K562 (cell line): ENCODE data around the gene CHST1. TPM values are rescaled to one million over a fixed set of nuclear protein-coding genes. Genes with fewer than 3 reads are reported as not detected.
A peak's percentile ranks its signal among the peaks of the same experiment; 100 is the strongest.

Source experiments
- CREM ChIP-seq: IDR thresholded peaks from 2 replicates; pipeline ENCODE4 v1.6.1; 2014; ENCODE audit warnings: antibody characterized with exemption, low read depth
- CTBP1 ChIP-seq: fragments of 450-650 bp; IDR thresholded peaks from 2 replicates; pipeline ENCODE4 v1.6.1; 2016; ENCODE audit warnings: borderline replicate concordance
- GABPA ChIP-seq: fragments of 200-800 bp; sonication (Bioruptor generic); conservative IDR thresholded peaks from 2 replicates; pipeline ENCODE4 v1.6.1; 2016; ENCODE audit warnings: low read depth, missing genetic modification characterization, missing compliant biosample characterization
- NCOA4 ChIP-seq: fragments of 450-650 bp; IDR thresholded peaks from 2 replicates; pipeline ENCODE4 v1.6.1; 2018; ENCODE audit warnings: mild to moderate bottlenecking; ENCODE audit not compliant: partially characterized antibody
- REST ChIP-seq, 2 experiments: fragments of 450-650 bp; formaldehyde crosslinking in 1 of 2; IDR thresholded peaks; 2 replicates each; pipeline versions ENCODE4 v1.4.0 to v1.6.1; 2014 to 2020; ENCODE audit warnings: mild to moderate bottlenecking in 2 of 2, borderline replicate concordance in 1 of 2, low read depth in 1 of 2
- polyA plus RNA-seq, 8 experiments: library from polyadenylated mRNA; depleted of rRNA in 4 of 8; stranded (reverse) in 5 of 8; unstranded in 3 of 8; fragments of >200 nt; fragmentation: Nextera tagmentation in 2 of 8; fragmentation: Illumina TruSeq in 1 of 8; extraction: Ambion mirVana in 2 of 8; extraction: Trizol in 1 of 8; gene quantifications; 2 replicates each; pipeline versions ENCODE4 v1.2.1 to v1.2.3, GENCODE V29; 2011 to 2014; ENCODE audit warnings: inconsistent platforms in 1 of 8, missing spikeins in 1 of 8
- total RNA-seq, 7 experiments: library from RNA; depleted of rRNA in 6 of 7; stranded (reverse); fragments of >200 nt in 6 of 7; fragmentation: Illumina TruSeq in 2 of 7; extraction: Trizol in 2 of 7; gene quantifications; 2 replicates each; pipeline versions ENCODE4 v1.2.1 to v1.2.3, GENCODE V29; 2011 to 2021; ENCODE audit warnings: low replicate concordance in 1 of 7

CHST1 gene
- total and polyA plus RNA-seq, 9 of the 15 experiments (the other 6 are each of a cell fraction or from before 2014, with no cell fraction given), result 0.04 to 0.32 (median 0.18) TPM; not detected in 4

DNA sequence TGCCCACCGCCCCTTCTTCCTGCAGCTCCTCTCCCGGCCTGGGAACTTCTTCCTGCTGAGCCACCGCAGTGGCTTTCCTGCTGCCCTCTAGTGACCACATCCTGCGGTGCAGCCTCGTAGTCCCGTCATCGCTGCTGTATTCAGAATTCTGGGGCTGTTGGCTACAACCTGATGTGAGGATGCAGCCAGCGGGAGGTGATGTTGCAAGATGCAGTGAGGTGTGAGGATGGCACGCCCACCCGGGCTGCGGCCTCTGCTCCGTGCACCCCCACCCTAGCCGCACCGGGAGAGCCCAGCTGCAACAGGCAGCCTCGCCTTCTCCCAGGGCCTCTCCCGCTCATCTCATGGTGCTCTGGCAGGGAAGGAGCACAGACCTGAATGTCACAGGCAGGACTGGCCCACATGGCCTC is 10.1 kb downstream of the CHST1 start (continued):
- TF ChIP-seq REST (IDR thresholded peaks at IDR 0.05; ENCODE audit: borderline replicate concordance) (peak; percentile 61; the same call in 1 of the 2 replicates), REST (CRISPR knock-in tag; IDR thresholded peaks at IDR 0.05; ENCODE audit: low read depth) (no peak), NCOA4 (no peak), CREM (peak; percentile 68), GABPA (tag) (no peak), CTBP1 (peak; percentile 29; the same call in 1 of the 2 replicates)
